HEK293 (cell line): ENCODE measurements around the gene PRKCD.

ENCODE experiments used
- CTCF ChIA-PET: fragments of 350-600 bp; formaldehyde crosslinking; extraction: SDS; loops from one replicate; lab custom pipeline; 2021; ENCODE audit warnings: antibody characterized with exemption; lab: Yijun Ruan, JAX
- POLR2A ChIA-PET: fragments of 300-600 bp; formaldehyde crosslinking; extraction: SDS; loops from one replicate; lab custom pipeline; 2020; ENCODE audit warnings: antibody characterized with exemption, inconsistent platforms; lab: Yijun Ruan, JAX
- H3K27ac ChIP-seq: fragments of 200-500 bp; sonication (Bioruptor generic); 2 replicates; pipeline ENCODE4 v1.5.1; 2014; ENCODE audit warnings: low read depth, low read length, control low read depth, inconsistent platforms; ENCODE audit errors: extremely low read depth
- H3K36me3 ChIP-seq, 2 experiments: fragments of 200-500 bp in 1 of 2; sonication (Bioruptor generic) in 1 of 2; 1 replicate in 1 of 2; 2 replicates in 1 of 2; pipeline ENCODE4 v1.5.1; 2014 to 2017; ENCODE audit warnings: inconsistent platforms in 2 of 2, low read length in 2 of 2; ENCODE audit not compliant: control insufficient read depth in 2 of 2, insufficient read depth in 1 of 2
- H3K4me1 ChIP-seq: fragments of 200-500 bp; sonication (Bioruptor generic); 2 replicates; pipeline ENCODE4 v1.5.1; 2014; ENCODE audit warnings: mild to moderate bottlenecking, low read length, inconsistent platforms; ENCODE audit not compliant: control insufficient read depth, insufficient read depth
- H3K4me3 ChIP-seq: 2 replicates; pipeline ENCODE4 v1.5.1; 2011; ENCODE audit warnings: low read depth, mild to moderate bottlenecking, control low read depth, low read length, moderate library complexity
- H3K9me3 ChIP-seq: fragments of 200-500 bp; sonication (Bioruptor generic); 2 replicates; pipeline ENCODE4 v1.5.1; 2014; ENCODE audit warnings: low read depth, low read length, inconsistent platforms; ENCODE audit not compliant: control insufficient read depth, insufficient read depth
- IKZF3 ChIP-seq: fragments of 450-650 bp; IDR thresholded peaks from 2 replicates; pipeline ENCODE4 v1.5.0; 2018; ENCODE audit warnings: missing biosample characterization, mild to moderate bottlenecking, missing genetic modification characterization, moderate library complexity
- KLF16 ChIP-seq: fragments of 450-650 bp; formaldehyde crosslinking; IDR thresholded peaks from 2 replicates; pipeline ENCODE4 v1.5.1; 2017; ENCODE audit warnings: missing biosample characterization, missing genetic modification characterization
- MEIS1 ChIP-seq: sonication (generic); formaldehyde crosslinking; IDR thresholded peaks from 2 replicates; pipeline ENCODE4 v1.8.1; 2022; ENCODE audit warnings: missing genetic modification reagents, mild to moderate bottlenecking, borderline replicate concordance
- OVOL3 ChIP-seq: fragments of 450-650 bp; formaldehyde crosslinking; IDR thresholded peaks from 2 replicates; pipeline ENCODE4 v1.5.1; 2016; ENCODE audit warnings: missing biosample characterization, missing genetic modification characterization
- PRDM10 ChIP-seq: fragments of 450-650 bp; formaldehyde crosslinking; IDR thresholded peaks from 2 replicates; pipeline ENCODE4 v1.5.1; 2016; ENCODE audit warnings: missing biosample characterization, missing genetic modification characterization
- ZBTB21 ChIP-seq: fragments of 450-650 bp; formaldehyde crosslinking; IDR thresholded peaks from 2 replicates; pipeline ENCODE4 v1.5.1; 2017; ENCODE audit warnings: missing biosample characterization, missing genetic modification characterization
- ZFP37 ChIP-seq: fragments of 450-650 bp; formaldehyde crosslinking; IDR thresholded peaks from 2 replicates; pipeline ENCODE4 v1.5.1; 2016; ENCODE audit warnings: missing biosample characterization, missing genetic modification characterization
- ZNF114 ChIP-seq: fragments of 450-650 bp; formaldehyde crosslinking; IDR thresholded peaks from 2 replicates; pipeline ENCODE4 v1.5.0; 2017; ENCODE audit warnings: missing biosample characterization, missing genetic modification characterization
- ZNF146 ChIP-seq: fragments of 450-650 bp; formaldehyde crosslinking; IDR thresholded peaks from 2 replicates; pipeline ENCODE4 v1.5.1; 2016; ENCODE audit warnings: missing biosample characterization, missing genetic modification characterization
- ZNF155 ChIP-seq: fragments of 450-650 bp; formaldehyde crosslinking; IDR thresholded peaks from 2 replicates; pipeline ENCODE4 v1.5.1; 2016; ENCODE audit warnings: missing biosample characterization, missing genetic modification characterization
- ZNF169 ChIP-seq: fragments of 450-650 bp; formaldehyde crosslinking; IDR thresholded peaks from 2 replicates; pipeline ENCODE4 v1.5.1; 2016; ENCODE audit warnings: missing biosample characterization, missing genetic modification characterization
- ZNF175 ChIP-seq: fragments of 450-650 bp; formaldehyde crosslinking; IDR thresholded peaks from 2 replicates; pipeline ENCODE4 v1.5.1; 2016; ENCODE audit warnings: missing biosample characterization, missing genetic modification characterization
- ZNF211 ChIP-seq: fragments of 450-650 bp; formaldehyde crosslinking; IDR thresholded peaks from 2 replicates; pipeline ENCODE4 v1.5.1; 2016; ENCODE audit warnings: low read depth, missing biosample characterization, missing genetic modification characterization
- ZNF239 ChIP-seq: fragments of 450-650 bp; formaldehyde crosslinking; IDR thresholded peaks from 2 replicates; pipeline ENCODE4 v1.5.1; 2016; ENCODE audit warnings: missing biosample characterization, missing genetic modification characterization
- ZNF248 ChIP-seq: fragments of 450-650 bp; formaldehyde crosslinking; IDR thresholded peaks from 2 replicates; pipeline ENCODE4 v1.5.1; 2017; ENCODE audit warnings: missing biosample characterization, missing genetic modification characterization
- ZNF274 ChIP-seq, 2 experiments: fragments of 200-500 bp in 1 of 2; fragments of 450-650 bp in 1 of 2; sonication (Bioruptor generic) in 1 of 2; formaldehyde crosslinking in 1 of 2; IDR thresholded peaks; 2 replicates each; pipeline versions ENCODE4 v1.5.1 to v1.6.1; 2014 to 2016; ENCODE audit warnings: borderline replicate concordance in 1 of 2, inconsistent platforms in 1 of 2, low read length in 1 of 2, missing biosample characterization in 1 of 2, missing genetic modification characterization in 1 of 2
- ZNF354C ChIP-seq: fragments of 450-650 bp; formaldehyde crosslinking; IDR thresholded peaks from 2 replicates; pipeline ENCODE4 v1.5.1; 2016; ENCODE audit warnings: missing biosample characterization, missing genetic modification characterization, low read depth, borderline replicate concordance
- ZNF416 ChIP-seq: fragments of 450-650 bp; formaldehyde crosslinking; IDR thresholded peaks from 2 replicates; pipeline ENCODE4 v1.5.1; 2016; ENCODE audit warnings: missing biosample characterization, missing genetic modification characterization
- ZNF501 ChIP-seq: fragments of 450-650 bp; formaldehyde crosslinking; IDR thresholded peaks from 2 replicates; pipeline ENCODE4 v1.5.1; 2016; ENCODE audit warnings: missing biosample characterization, missing genetic modification characterization
- ZNF629 ChIP-seq: fragments of 450-650 bp; formaldehyde crosslinking; IDR thresholded peaks from 2 replicates; pipeline ENCODE4 v1.5.1; 2017; ENCODE audit warnings: missing biosample characterization, missing genetic modification characterization
- ZNF785 ChIP-seq: fragments of 450-650 bp; formaldehyde crosslinking; IDR thresholded peaks from 2 replicates; pipeline ENCODE4 v1.5.1; 2016; ENCODE audit warnings: missing biosample characterization, missing genetic modification characterization
- TF ChIP-seq, protein P1 (sequence below): fragments of 450-650 bp; formaldehyde crosslinking; IDR thresholded peaks from 2 replicates; pipeline ENCODE4 v1.5.1; 2016; ENCODE audit warnings: missing biosample characterization, missing genetic modification characterization
- TF ChIP-seq, protein P2 (sequence below): IDR thresholded peaks from 2 replicates; pipeline ENCODE4 v1.6.1; 2011; ENCODE audit warnings: mild to moderate bottlenecking, low read depth, low read length, borderline replicate concordance
- TF ChIP-seq, protein P3 (sequence below): fragments of 450-650 bp; formaldehyde crosslinking; IDR thresholded peaks from 2 replicates; pipeline ENCODE4 v1.5.0; 2017; ENCODE audit warnings: missing biosample characterization, missing genetic modification characterization, borderline replicate concordance

The PRKCD gene

GRCh38 chr3:53111822-53112221 lies 49.2 kb upstream of the PRKCD start:
- H3K4me3 ChIP-seq, result no peak overlapping the region
- CTCF ChIA-PET, result interaction anchor here (1.1 to 3.2 kb wide), 5 partner anchors 23 to 92 kb away, joined by 3 to 20 read pairs (median 7); no protein-coding TSS in a partner anchor
- H3K9me3 ChIP-seq, result no peaks in the 10 kb centered on the region
- H3K36me3 ChIP-seq, result peaks cover 7 to 48% of the 10 kb centered on the region in 2 experiments; a peak in 2 of 3 replicates
- TF ChIP-seq OVOL3 (tag by site-specific recombination) (no peak), ZNF239 (tag by site-specific recombination) (no peak), ZNF155 (tag by site-specific recombination) (no peak), ZNF274 (IDR thresholded peaks at IDR 0.05; ENCODE audit: low read length) (no peak), ZNF274 (tag by site-specific recombination; IDR thresholded peaks at IDR 0.05; ENCODE audit: borderline replicate concordance) (no peak), PRDM10 (tag by site-specific recombination) (no peak), ZNF169 (no peak), ZFP37 (tag by site-specific recombination) (no peak)
- TF ChIP-seq, protein P1, sequence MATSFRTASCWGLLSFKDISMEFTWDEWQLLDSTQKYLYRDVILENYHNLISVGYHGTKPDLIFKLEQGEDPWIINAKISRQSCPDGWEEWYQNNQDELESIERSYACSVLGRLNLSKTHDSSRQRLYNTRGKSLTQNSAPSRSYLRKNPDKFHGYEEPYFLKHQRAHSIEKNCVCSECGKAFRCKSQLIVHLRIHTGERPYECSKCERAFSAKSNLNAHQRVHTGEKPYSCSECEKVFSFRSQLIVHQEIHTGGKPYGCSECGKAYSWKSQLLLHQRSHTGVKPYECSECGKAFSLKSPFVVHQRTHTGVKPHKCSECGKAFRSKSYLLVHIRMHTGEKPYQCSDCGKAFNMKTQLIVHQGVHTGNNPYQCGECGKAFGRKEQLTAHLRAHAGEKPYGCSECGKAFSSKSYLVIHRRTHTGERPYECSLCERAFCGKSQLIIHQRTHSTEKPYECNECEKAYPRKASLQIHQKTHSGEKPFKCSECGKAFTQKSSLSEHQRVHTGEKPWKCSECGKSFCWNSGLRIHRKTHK, result no peak
- POLR2A ChIA-PET, result no interaction called here
- no peaks in the 10 kb centered on the region for H3K4me1 ChIP-seq
- no peak overlapping the region for H3K27ac ChIP-seq

DNA sequence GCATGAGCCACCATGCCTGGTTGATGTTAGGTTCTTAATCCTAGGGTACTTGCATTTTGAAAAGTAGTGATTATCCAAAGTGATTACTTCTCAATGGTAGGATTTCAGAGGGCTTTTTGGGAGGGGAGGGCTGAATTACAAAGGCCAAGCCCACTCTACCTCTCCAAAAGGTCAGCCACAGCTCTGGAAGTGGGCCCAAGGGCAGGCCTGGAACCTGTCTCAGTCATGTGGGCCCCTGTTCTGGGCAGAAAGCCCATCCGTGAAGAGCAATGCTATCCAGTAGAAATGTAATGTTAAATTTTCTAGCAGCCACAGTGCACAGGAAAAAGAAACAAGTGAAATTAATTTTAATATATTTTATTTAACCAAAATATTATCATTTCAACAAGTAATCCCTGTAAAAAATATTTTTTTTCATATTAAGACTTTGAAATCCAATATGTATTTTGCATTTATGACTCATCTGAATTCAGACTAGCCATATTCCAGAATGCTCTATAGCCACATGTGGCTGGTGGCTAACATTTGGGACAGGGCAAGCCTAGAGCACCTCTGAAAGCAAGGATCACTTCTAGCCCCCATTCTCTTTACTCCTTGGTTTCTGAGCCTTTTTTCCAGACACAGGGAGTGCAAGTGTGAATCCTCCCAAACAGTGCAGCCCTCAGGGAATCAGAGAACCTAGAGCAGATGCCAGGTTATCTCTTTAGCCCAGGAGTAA lies 47.6 kb upstream of the PRKCD start:
- ChIA-PET CTCF (interaction anchor here (0.8 to 3.0 kb wide), 10 partner anchors 9 to 260 kb away, joined by 3 to 46 read pairs (median 6); no protein-coding TSS in a partner anchor), POLR2A (no interaction called here)
- Histone ChIP-seq H3K4me1 (no peaks in the 10 kb centered on the region), H3K4me3 (no peak overlapping the region), H3K27ac (no peak overlapping the region), H3K36me3 (peaks cover 7 to 64% of the 10 kb centered on the region in 2 experiments; a peak in 2 of 3 replicates), H3K9me3 (no peaks in the 10 kb centered on the region)
- TF ChIP-seq ZNF629 (no peak), IKZF3 (tag by site-specific recombination) (no peak), ZNF175 (tag by site-specific recombination) (no peak), ZNF114 (tag by site-specific recombination) (no peak), ZNF146 (no peak), MEIS1 (CRISPR knock-in tag) (no peak), ZNF501 (tag by site-specific recombination) (no peak), ZNF239 (tag by site-specific recombination) (no peak), ZBTB21 (tag by site-specific recombination) (no peak), ZNF248 (tag by site-specific recombination) (no peak), ZNF354C (tag by site-specific recombination) (no peak), ZNF416 (tag by site-specific recombination) (no peak), ZNF785 (tag by site-specific recombination) (no peak), KLF16 (tag by site-specific recombination) (no peak), ZNF211 (tag by site-specific recombination) (no peak)
- TF ChIP-seq, protein P2, sequence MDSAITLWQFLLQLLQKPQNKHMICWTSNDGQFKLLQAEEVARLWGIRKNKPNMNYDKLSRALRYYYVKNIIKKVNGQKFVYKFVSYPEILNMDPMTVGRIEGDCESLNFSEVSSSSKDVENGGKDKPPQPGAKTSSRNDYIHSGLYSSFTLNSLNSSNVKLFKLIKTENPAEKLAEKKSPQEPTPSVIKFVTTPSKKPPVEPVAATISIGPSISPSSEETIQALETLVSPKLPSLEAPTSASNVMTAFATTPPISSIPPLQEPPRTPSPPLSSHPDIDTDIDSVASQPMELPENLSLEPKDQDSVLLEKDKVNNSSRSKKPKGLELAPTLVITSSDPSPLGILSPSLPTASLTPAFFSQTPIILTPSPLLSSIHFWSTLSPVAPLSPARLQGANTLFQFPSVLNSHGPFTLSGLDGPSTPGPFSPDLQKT, result no peak
- TF ChIP-seq, protein P3, sequence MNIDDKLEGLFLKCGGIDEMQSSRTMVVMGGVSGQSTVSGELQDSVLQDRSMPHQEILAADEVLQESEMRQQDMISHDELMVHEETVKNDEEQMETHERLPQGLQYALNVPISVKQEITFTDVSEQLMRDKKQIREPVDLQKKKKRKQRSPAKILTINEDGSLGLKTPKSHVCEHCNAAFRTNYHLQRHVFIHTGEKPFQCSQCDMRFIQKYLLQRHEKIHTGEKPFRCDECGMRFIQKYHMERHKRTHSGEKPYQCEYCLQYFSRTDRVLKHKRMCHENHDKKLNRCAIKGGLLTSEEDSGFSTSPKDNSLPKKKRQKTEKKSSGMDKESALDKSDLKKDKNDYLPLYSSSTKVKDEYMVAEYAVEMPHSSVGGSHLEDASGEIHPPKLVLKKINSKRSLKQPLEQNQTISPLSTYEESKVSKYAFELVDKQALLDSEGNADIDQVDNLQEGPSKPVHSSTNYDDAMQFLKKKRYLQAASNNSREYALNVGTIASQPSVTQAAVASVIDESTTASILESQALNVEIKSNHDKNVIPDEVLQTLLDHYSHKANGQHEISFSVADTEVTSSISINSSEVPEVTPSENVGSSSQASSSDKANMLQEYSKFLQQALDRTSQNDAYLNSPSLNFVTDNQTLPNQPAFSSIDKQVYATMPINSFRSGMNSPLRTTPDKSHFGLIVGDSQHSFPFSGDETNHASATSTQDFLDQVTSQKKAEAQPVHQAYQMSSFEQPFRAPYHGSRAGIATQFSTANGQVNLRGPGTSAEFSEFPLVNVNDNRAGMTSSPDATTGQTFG (tag by site-specific recombination), result no peak
